K562 (cell line): ENCODE measurements around the gene ZNF792. TPM values are rescaled to one million over a fixed set of nuclear protein-coding genes. Genes with fewer than 3 reads are reported as not detected.

ENCODE experiments used
- CAMTA2 ChIP-seq: fragments of 250-450 bp; sonication (Bioruptor Pico); conservative IDR thresholded peaks from 2 replicates; pipeline ENCODE4 v1.5.1; 2022
- CHCHD3 ChIP-seq: fragments of 250-450 bp; sonication (Bioruptor Pico); IDR thresholded peaks from 2 replicates; pipeline ENCODE4 v2.1.2; 2022; ENCODE audit warnings: mild to moderate bottlenecking
- ETV1 ChIP-seq: fragments of 450-650 bp; conservative IDR thresholded peaks from 2 replicates; pipeline ENCODE4 v1.6.1; 2016; ENCODE audit warnings: missing genetic modification characterization, control low read depth, low read depth, missing compliant biosample characterization
- FOXP1 ChIP-seq: sonication (generic); formaldehyde crosslinking; IDR thresholded peaks from 2 replicates; pipeline ENCODE4 v1.8.0; 2022; ENCODE audit warnings: mild to moderate bottlenecking, missing genetic modification reagents
- ID3 ChIP-seq, 2 experiments: fragments of 250-450 bp in 1 of 2; fragments of 450-650 bp in 1 of 2; sonication (Bioruptor Pico) in 1 of 2; IDR thresholded peaks; 2 replicates each; pipeline versions ENCODE4 v1.6.1 to v1.8.0; 2016 to 2021; ENCODE audit warnings: mild to moderate bottlenecking in 2 of 2, moderate library complexity in 2 of 2, missing compliant biosample characterization in 1 of 2, missing genetic modification characterization in 1 of 2
- LARP7 ChIP-seq: fragments of 450-650 bp; IDR thresholded peaks from 2 replicates; pipeline ENCODE4 v1.6.1; 2016
- MAFK ChIP-seq: IDR thresholded peaks from 2 replicates; pipeline ENCODE4 v1.6.1; 2011; ENCODE audit warnings: low read length, improper control_type of control experiment
- NFIC ChIP-seq: fragments of 450-650 bp; IDR thresholded peaks from 2 replicates; pipeline ENCODE4 v1.6.1; 2017; ENCODE audit warnings: mild to moderate bottlenecking, inconsistent platforms
- NKRF ChIP-seq: fragments of 450-650 bp; IDR thresholded peaks from 2 replicates; pipeline ENCODE4 v1.6.1; 2016; ENCODE audit warnings: borderline replicate concordance
- PML ChIP-seq: IDR thresholded peaks from 2 replicates; pipeline ENCODE4 v1.6.1; 2012; ENCODE audit warnings: low read length, inconsistent platforms
- RBM14 ChIP-seq: fragments of 200-400 bp; formaldehyde crosslinking; IDR thresholded peaks from 2 replicates; pipeline ENCODE4 v1.6.1; 2018; ENCODE audit warnings: low read depth, mild to moderate bottlenecking, low read length, moderate library complexity, borderline replicate concordance; ENCODE audit not compliant: insufficient read depth
- SETDB1 ChIP-seq: IDR thresholded peaks from one replicate; pipeline ENCODE4 v1.6.1; 2012; ENCODE audit warnings: low read length, control low read depth, inconsistent platforms
- SMARCA4 ChIP-seq: fragments of 450-650 bp; IDR thresholded peaks from 2 replicates; pipeline ENCODE4 v1.6.1; 2016
- SP2 ChIP-seq: IDR thresholded peaks from 2 replicates; pipeline ENCODE4 v1.6.1; 2011; ENCODE audit warnings: mild to moderate bottlenecking, low read depth, low read length, moderate library complexity; ENCODE audit not compliant: poor library complexity, severe bottlenecking; ENCODE audit errors: extremely low read depth
- TARDBP ChIP-seq: fragments of 450-650 bp; IDR thresholded peaks from 2 replicates; pipeline ENCODE4 v1.6.1; 2016
- ZNF12 ChIP-seq: sonication (generic); formaldehyde crosslinking; IDR thresholded peaks from 2 replicates; pipeline ENCODE4 v1.4.0; 2020; ENCODE audit warnings: mild to moderate bottlenecking, missing genetic modification reagents
- ZNF431 ChIP-seq: sonication (generic); formaldehyde crosslinking; IDR thresholded peaks from 2 replicates; pipeline ENCODE4 v1.8.0; 2022; ENCODE audit warnings: mild to moderate bottlenecking, missing genetic modification reagents
- ZNF57 ChIP-seq: fragments of 450-650 bp; formaldehyde crosslinking; IDR thresholded peaks from 2 replicates; pipeline ENCODE4 v1.4.0; 2020; ENCODE audit warnings: mild to moderate bottlenecking, moderate library complexity
- ZNF830 ChIP-seq: fragments of 250-450 bp; sonication (Bioruptor Pico); IDR thresholded peaks from 2 replicates; pipeline ENCODE4 v1.5.0; 2021; ENCODE audit warnings: mild to moderate bottlenecking
- polyA plus RNA-seq, 8 experiments: library from polyadenylated mRNA; depleted of rRNA in 4 of 8; stranded (reverse) in 5 of 8; unstranded in 3 of 8; fragments of >200 nt; fragmentation: Nextera tagmentation in 2 of 8; fragmentation: Illumina TruSeq in 1 of 8; extraction: Ambion mirVana in 2 of 8; extraction: Trizol in 1 of 8; gene quantifications; 2 replicates each; pipeline versions ENCODE4 v1.2.1 to v1.2.3, GENCODE V29; 2011 to 2014; ENCODE audit warnings: inconsistent platforms in 1 of 8, missing spikeins in 1 of 8
- total RNA-seq, 7 experiments: library from RNA; depleted of rRNA in 6 of 7; stranded (reverse); fragments of >200 nt in 6 of 7; fragmentation: Illumina TruSeq in 2 of 7; extraction: Trizol in 2 of 7; gene quantifications; 2 replicates each; pipeline versions ENCODE4 v1.2.1 to v1.2.3, GENCODE V29; 2011 to 2021; ENCODE audit warnings: low replicate concordance in 1 of 7
- TF ChIP-seq, protein P1 (sequence below): fragments of 450-650 bp; IDR thresholded peaks from 2 replicates; pipeline ENCODE4 v1.6.1; 2016; ENCODE audit warnings: antibody characterized with exemption

Gene ZNF792
- total and polyA plus RNA-seq, 9 of the 15 experiments (the other 6 are each of a cell fraction or from before 2014, with no cell fraction given), result 3.3 to 16.5 (median 10.4) TPM

DNA sequence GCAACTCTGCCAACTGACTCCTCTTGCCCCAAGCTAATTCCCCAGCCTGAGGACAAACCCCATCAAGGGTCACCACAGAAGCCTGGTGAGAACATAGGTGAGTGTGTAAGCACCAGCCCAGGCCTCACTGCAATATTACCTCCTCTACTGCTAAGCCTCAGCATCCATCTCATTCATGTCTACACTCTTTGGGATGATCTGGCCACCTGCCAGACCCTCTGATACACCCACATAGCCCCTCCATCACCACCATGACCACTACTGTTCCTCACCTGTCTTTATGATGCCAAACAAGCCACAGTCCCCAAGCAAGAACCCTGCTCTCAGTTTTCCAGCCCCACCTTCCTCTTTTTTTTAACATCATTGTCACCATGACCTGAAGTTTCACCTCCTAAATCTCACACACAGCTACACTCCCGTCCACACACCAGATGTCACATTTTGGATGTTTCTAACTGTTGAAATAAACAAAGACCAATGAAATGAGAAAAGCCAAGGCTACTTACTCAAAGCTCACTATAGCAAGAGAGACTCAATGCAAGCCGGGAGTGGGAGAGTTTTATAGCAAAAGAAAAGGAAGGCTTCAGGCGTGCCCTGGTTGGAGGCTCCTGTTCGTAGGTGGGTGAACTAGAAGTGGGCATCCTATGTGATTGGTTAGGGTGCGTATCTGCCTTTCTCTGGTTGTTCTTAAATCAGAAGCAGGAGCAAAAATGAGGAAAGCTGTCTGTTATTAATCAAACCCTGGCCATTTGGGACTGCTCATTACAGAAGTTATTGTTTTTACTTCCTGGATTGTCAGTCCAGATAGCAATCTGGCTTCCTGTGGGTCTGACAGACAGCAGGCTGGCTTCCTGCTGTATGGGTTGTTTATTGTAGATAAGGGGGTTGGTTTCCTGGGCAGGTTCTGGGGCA, 2.0 kb downstream of the ZNF792 start (continued):
- TF ChIP-seq NKRF (no peak), ZNF830 (CRISPR knock-in tag) (no peak), TARDBP (no peak), ZNF57 (CRISPR knock-in tag) (no peak), ZNF431 (no peak), PML (peak; percentile 53; the same call in 1 of the 2 replicates), ZNF12 (CRISPR knock-in tag) (0 out of 2 replicates have a peak, but pooled peaks have one; percentile 47), SMARCA4 (peak; percentile 85), CAMTA2 (no peak), MAFK (no peak), SETDB1 (no peak), RBM14 (no peak), CHCHD3 (no peak), LARP7 (no peak), ID3 (CRISPR knock-in tag; IDR thresholded peaks at IDR 0.05) (no peak), ID3 (tag; IDR thresholded peaks at IDR 0.05) (peak; percentile 52; the same call in 1 of the 2 replicates), ETV1 (tag) (peak; percentile 99), NFIC (peak; percentile 90), FOXP1 (CRISPR knock-in tag) (no peak), SP2 (no peak)
- TF ChIP-seq, protein P1, sequence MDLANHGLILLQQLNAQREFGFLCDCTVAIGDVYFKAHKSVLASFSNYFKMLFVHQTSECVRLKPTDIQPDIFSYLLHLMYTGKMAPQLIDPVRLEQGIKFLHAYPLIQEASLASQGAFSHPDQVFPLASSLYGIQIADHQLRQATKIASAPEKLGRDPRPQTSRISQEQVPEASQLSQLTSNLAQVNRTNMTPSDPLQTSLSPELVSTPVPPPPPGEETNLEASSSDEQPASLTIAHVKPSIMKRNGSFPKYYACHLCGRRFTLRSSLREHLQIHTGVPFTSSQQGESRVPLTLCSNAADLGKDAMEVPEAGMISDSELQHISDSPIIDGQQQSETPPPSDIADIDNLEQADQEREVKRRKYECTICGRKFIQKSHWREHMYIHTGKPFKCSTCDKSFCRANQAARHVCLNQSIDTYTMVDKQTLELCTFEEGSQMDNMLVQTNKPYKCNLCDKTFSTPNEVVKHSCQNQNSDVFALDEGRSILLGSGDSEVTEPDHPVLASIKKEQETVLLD, result 0 out of 2 replicates have a peak, but pooled peaks have one; percentile 16
